ENCODE results near the gene PITPNM1.

- TF ChIP-seq CTCF (conservative IDR thresholded peaks at IDR 0.05; ENCODE audit: low read length): no peak
- TF ChIP-seq EZH2phosphoT487 (IDR thresholded peaks at IDR 0.05; ENCODE audit: borderline replicate concordance): no peak
These were observed 15.1 kb downstream of the PITPNM1 start for GRCh38 chr11:67489885-67490726.

All from Loucy (cell line).